DND-41 (cell line): ENCODE measurements around the gene MSH3.

Experiments used
- EZH2 ChIP-seq: IDR thresholded peaks from 3 replicates; pipeline ENCODE4 v1.6.1; 2012; ENCODE audit warnings: borderline replicate concordance, low read depth, mild to moderate bottlenecking, moderate library complexity, low read length, inconsistent platforms; ENCODE audit not compliant: severe bottlenecking
- TF ChIP-seq, protein P1 (sequence below): IDR thresholded peaks from 2 replicates; pipeline ENCODE4 v1.5.1; 2012; ENCODE audit warnings: borderline replicate concordance, low read length, moderate library complexity, mild to moderate bottlenecking; ENCODE audit not compliant: poor library complexity, severe bottlenecking; ENCODE audit errors: extremely low read depth

GRCh38 chr5:80920333-80920732, 265.9 kb downstream of the MSH3 start:
- no peak for TF ChIP-seq EZH2
- TF ChIP-seq, protein P1, sequence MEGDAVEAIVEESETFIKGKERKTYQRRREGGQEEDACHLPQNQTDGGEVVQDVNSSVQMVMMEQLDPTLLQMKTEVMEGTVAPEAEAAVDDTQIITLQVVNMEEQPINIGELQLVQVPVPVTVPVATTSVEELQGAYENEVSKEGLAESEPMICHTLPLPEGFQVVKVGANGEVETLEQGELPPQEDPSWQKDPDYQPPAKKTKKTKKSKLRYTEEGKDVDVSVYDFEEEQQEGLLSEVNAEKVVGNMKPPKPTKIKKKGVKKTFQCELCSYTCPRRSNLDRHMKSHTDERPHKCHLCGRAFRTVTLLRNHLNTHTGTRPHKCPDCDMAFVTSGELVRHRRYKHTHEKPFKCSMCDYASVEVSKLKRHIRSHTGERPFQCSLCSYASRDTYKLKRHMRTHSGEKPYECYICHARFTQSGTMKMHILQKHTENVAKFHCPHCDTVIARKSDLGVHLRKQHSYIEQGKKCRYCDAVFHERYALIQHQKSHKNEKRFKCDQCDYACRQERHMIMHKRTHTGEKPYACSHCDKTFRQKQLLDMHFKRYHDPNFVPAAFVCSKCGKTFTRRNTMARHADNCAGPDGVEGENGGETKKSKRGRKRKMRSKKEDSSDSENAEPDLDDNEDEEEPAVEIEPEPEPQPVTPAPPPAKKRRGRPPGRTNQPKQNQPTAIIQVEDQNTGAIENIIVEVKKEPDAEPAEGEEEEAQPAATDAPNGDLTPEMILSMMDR, result no peak
